GM18867 (cell line): ENCODE measurements around the gene TARS2.

Source experiments
- ATAC-seq: cut with Tn5 transposase; IDR thresholded peaks from one replicate; pipeline ENCODE4 v1.9.1; 2021; ENCODE audit warnings: mild to moderate bottlenecking, moderate library complexity; ENCODE audit not compliant: unreplicated experiment

The TARS2 gene

DNA sequence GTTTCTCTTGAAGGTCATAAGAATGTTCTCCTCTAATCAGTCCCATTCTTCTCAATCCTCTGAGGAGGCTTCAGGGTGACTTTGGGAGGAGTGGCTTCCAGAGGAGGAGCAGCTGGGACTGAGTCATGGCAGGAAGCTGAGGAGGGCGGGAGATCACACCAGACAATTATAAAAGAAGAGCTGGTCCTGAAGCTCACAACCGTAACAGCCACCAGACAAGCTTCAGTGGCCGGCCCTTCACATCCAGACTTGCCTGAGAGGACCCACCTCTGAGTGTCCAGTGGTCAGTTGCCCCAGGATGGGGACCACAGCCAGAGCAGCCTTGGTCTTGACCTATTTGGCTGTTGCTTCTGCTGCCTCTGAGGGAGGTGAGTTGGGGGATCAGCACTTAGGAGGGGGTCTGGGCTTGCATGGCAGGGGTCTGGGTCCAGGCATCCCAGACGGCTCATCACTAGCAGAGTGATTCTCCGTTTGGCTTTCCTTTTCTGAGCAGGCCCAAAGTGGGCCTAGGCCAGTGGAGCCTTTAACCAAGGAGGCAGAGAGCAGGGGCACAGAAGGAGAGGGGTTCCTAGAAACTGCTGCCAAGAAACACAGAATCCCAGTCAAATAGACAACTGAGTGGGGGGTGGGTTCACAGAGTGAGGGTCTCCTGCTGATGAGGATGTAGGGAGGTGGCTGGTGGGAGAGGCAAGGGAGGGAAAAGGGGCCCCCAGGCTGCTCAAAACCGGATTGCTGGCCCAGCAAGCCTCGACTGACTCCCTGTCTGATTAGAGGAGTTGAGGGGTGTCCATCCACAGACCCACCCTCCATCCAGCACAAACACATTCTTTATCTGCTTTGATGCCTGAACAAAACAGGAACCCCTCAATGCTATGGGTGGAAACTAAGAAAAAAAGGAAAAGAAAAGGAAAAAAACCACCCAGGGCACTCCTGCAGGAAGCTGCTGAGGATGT is 21.0 kb downstream of the TARS2 start, which contains the start of gene ECM1:
ECM1 (plus strand) TSS at position 198 of the 953 bp plus-strand sequence; CDS start at position 299, 101 bp downstream.
- ATAC-seq = no peak

GRCh38 chr1:150508982-150509381 is 21.8 kb downstream of the TARS2 start:
- no peak for ATAC-seq

DNA sequence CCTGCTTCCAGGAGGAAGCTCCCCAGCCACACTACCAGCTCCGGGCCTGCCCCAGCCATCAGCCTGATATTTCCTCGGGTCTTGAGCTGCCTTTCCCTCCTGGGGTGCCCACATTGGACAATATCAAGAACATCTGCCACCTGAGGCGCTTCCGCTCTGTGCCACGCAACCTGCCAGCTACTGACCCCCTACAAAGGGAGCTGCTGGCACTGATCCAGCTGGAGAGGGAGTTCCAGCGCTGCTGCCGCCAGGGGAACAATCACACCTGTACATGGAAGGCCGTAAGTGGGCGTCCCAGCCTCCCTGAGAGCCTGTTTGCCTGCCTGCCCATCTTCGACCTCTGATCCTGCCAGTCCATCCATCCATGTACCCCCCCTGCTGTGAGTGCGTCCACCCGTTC is 24.3 kb downstream of the TARS2 start:
- ATAC-seq = no peak

GRCh38 chr1:150511985-150512660 is 24.9 kb downstream of the TARS2 start:
- ATAC-seq = no peak

- ATAC-seq = no peak
Observed at GRCh38 chr1:150512846-150513245, 25.6 kb downstream of the TARS2 start.

DNA sequence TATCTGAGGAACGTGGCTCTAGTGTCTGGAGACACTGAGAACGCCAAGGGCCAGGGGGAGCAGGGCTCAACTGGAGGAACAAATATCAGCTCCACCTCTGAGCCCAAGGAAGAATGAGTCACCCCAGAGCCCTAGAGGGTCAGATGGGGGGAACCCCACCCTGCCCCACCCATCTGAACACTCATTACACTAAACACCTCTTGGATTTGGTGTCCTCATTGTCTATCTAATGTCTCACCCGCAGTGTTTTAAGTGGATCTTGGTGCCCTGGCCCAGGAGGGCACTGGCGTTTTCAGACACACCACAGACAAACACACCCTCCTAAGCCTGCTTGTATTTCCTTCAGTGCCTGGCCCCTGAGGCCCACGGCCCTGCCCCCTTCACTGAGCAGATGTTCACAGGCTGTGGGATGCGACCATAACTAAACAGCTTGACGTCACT is 26.2 kb downstream of the TARS2 start:
- ATAC-seq = no peak

DNA sequence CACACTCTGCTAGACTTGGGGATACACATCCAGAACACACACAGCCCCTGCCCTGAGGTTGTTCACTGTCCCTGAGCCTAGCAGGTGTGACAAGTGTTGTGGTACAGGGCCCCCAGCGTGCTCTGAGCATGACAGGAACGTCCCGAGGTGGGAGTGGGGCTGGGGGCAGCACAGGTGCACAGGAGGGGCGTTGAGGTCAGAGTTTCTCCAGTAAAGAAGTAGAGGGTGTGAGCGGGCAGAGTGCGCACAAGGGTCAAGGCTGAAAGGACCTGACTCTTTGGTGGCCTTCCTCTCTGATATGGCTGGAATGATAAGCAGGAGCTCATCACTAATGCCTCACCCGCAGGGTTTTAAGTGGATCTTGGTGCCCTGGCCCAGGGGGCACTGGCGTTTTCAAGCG is 27.0 kb downstream of the TARS2 start:
- no peak for ATAC-seq

DNA sequence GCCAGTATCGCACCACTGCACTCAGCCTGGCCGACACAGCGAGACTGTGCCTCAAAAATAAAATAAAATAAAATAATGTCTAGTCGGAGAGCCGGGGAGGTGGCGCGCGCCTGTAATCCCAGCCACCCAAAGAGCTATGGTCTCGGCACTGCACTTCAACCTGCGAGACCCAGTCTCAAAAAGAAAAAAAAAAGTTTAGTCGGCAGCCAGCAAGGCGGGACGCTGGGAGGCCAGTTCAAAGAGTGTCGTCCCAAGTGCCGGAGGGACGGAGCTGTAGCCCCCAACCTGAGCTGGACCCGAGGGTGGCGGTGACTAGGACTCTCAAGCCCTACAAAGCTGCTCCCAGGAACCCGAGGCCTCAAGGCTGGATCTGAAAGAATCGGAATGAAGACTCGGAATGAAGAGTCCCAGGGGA is 27.7 kb downstream of the TARS2 start:
- ATAC-seq = peak; percentile 8

GRCh38 chr1:150515328-150516049 is 28.3 kb downstream of the TARS2 start, which contains the start of gene FALEC:
Gene FALEC (plus strand): TSS chr1:150515752.
- peak; percentile 96 for ATAC-seq

GRCh38 chr1:150516050-150516591 is 28.9 kb downstream of the TARS2 start:
- ATAC-seq = no peak

DNA sequence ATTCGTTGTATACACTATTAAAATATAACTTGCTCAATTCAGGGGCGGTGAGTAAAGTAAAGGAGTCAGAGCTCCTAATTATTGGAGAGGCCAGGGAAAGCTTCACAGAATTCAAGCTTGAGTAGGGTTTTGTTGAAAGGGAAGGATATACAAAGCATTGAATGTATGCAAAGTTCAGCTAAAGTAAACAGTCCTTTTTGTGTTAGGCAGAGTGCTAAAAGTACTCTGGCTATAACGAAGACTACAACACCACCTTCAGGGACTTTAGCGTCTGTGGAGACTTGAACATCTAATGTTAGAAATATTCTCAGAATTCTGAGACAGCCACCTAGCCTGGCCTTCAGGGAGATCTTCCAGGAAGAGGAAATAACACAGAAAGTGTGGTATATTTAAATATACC is 29.4 kb downstream of the TARS2 start:
- ATAC-seq = no peak

GRCh38 chr1:150521196-150521968 is 34.2 kb downstream of the TARS2 start:
- no peak for ATAC-seq

DNA sequence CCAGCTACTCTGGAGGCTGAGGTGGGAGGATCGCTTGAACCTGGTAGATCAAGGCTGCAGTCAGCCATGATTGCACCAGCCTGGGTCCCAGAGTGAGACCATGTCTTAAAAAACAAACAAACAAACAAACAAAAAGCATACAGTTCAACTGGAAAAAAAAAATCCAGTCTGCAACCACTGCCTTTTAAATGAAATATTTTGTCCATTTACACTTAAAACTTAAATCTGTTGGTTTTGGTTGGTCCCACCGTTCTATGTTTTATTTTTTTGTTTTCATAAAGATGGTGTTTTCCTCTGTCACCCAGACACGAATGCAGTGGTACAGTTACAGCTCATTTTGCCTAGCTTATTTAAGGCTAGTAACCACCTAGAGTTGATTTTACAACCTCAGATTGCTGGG is 38.1 kb downstream of the TARS2 start:
- ATAC-seq = no peak

DNA sequence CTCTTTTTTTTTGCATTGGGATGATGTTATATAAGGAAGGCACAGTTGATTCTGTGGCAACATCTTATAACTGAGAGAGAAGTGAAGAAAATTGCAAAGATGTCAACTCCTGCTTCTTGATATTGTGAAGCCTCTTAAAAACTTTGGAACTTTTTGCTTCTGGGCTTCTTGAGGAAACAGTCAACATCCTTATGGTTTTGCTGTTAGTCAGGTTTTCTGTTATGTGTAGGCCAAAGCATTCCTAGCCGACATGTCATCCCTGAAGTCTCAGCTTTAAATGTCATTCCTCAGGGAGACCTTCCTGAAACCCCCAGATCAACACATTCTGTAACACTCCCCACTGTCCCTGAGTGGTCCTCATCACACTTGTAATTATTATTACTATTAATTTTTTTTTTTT is 41.0 kb downstream of the TARS2 start:
- ATAC-seq = no peak

- ATAC-seq = no peak
Observed at GRCh38 chr1:150529017-150529416, 41.8 kb downstream of the TARS2 start.

DNA sequence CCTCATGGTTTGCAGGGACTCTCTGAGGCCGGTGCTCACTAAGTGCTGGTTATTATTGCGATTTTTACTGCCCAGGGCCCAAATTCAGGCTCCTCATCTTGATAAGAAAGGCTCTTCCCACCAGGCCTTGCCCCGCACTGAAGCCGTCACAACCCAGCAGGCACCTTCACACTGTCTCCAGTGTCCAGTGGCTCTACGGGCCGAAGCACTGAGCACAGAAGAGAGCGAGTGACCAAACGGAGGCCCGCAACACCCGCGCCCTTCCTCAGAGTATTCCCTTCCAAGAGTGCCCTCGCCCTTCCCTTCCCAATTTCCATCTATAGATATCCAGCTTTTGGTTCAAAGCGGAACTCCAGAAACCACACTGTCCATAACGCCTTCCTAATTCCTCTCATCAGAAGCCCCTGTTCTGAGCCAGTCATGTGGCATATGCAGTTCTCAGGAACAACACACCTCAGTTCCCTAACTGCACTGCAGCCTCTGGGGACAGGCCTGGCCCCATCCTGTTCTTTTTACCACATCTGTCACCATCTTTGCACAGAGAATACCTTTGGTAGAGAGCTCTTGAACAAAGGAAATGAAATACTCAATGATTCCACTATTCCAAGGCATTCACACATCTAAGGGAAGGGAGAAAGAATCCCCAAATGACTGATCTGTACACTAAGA is 43.4 kb downstream of the TARS2 start:
- ATAC-seq = no peak

GRCh38 chr1:150532860-150533259 is 45.6 kb downstream of the TARS2 start:
- ATAC-seq = no peak

DNA sequence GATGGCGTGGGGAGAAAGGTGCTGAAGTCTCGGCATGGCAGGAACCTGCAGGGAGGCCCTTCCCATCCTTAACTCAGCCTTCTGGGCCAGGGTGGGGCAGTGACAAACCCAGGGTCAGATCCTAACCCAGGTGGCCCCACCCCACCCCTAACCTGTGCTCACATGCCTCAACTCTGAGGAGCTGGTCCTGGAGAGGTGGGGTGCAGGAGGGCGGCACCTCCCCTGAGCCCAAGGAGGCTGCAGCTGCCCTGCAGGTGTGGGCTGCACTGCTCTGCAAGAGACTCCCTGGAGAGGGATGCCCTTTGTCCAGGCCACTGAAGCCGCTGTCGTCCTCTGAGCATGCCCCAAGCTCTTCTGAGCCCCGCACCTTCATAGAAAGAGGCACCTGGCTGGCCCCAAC is 46.8 kb downstream of the TARS2 start:
- no peak for ATAC-seq

GRCh38 chr1:150535511-150536287 is 48.5 kb downstream of the TARS2 start:
- no peak for ATAC-seq
